Upper lobe of left lung (tissue), 6 donors: ENCODE results near the gene OSBP2. TPM values are rescaled to one million over a fixed set of nuclear protein-coding genes. Genes with fewer than 3 reads are reported as not detected.

ENCODE experiments used
- ATAC-seq, 2 donors: fragments of 200-7000 bp; cut with Tn5 transposase; one replicate each; pipeline ENCODE4 v1.9.1; 2022; ENCODE audit warnings: mild to moderate bottlenecking in 2 of 2, moderate library complexity in 2 of 2; ENCODE audit not compliant: low FRiP score in 2 of 2
- DNase-seq, 2 donors: peaks; one replicate each; pipeline ENCODE4 v3.0.0-alpha.2; 2019 to 2020
- H3K27ac ChIP-seq, 4 donors: fragments of 200-600 bp; sonication (generic); one replicate each; pipeline ENCODE4 v1.5.1; 2016 to 2019
- H3K27me3 ChIP-seq, 4 donors: fragments of 200-600 bp; sonication (generic); one replicate each; pipeline ENCODE4 v1.5.1; 2017 to 2019
- H3K36me3 ChIP-seq, 4 donors: fragments of 200-600 bp; sonication (generic); one replicate each; pipeline ENCODE4 v1.5.1; 2016 to 2019
- H3K4me1 ChIP-seq, 4 donors: fragments of 200-600 bp; sonication (generic); one replicate each; pipeline ENCODE4 v1.5.1; 2018 to 2019
- H3K4me3 ChIP-seq, 4 donors: fragments of 200-600 bp; sonication (generic); one replicate each; pipeline ENCODE4 v1.5.1; 2017 to 2019; ENCODE audit warnings: mild to moderate bottlenecking in 2 of 4, moderate library complexity in 1 of 4
- H3K9me3 ChIP-seq, 4 donors: fragments of 200-600 bp; sonication (generic); one replicate each; pipeline ENCODE4 v1.5.1; 2018 to 2019
- CTCF ChIP-seq, 6 experiments: fragments of 450-650 bp in 4 of 6; fragments of 200-600 bp in 2 of 6; sonication (generic) in 2 of 6; IDR thresholded peaks; one replicate each; pipeline ENCODE4 v1.5.1; 2016 to 2019; ENCODE audit warnings: antibody characterized with exemption in 6 of 6
- EP300 ChIP-seq, 4 donors: sonication (generic); formaldehyde crosslinking; IDR thresholded peaks; one replicate each; pipeline ENCODE4 v1.5.1; 2017; ENCODE audit warnings: antibody characterized with exemption in 4 of 4, control low read depth in 2 of 4
- POLR2A ChIP-seq, 4 donors: fragments of 450-650 bp; IDR thresholded peaks; one replicate each; pipeline ENCODE4 v1.5.1; 2016 to 2017; ENCODE audit warnings: antibody characterized with exemption in 4 of 4, mild to moderate bottlenecking in 2 of 4
- POLR2AphosphoS5 ChIP-seq, 2 donors: sonication (generic); formaldehyde crosslinking; IDR thresholded peaks; one replicate each; pipeline ENCODE4 v1.5.1; 2017; ENCODE audit warnings: antibody characterized with exemption in 2 of 2
- WGBS, 2 donors: methylation state at CpG; one replicate each; pipeline ENCODE4 v1.1.5; 2017 to 2018; 5-methylcytosine and 5-hydroxymethylcytosine counted together
- total RNA-seq, 6 donors: library from RNA; depleted of rRNA in 4 of 6; stranded (reverse); fragments of >200 nt in 4 of 6; gene quantifications; one replicate each; pipeline versions ENCODE4 v1.1.0 to v1.2.1, GENCODE V29; 2016 to 2021
- donor health status: DM: no; HTN: no; CAD: no; lungs with moderate emphysema.
- donor health status: DM: no; HTN: yes; CAD: no; lungs with severe emphysema.

OSBP2 gene
- total RNA-seq, 6 donors from 2014 or later, result 3.5 to 14.5 (median 5.0) TPM

- Histone ChIP-seq H3K4me3 (no peak overlapping the region), H3K36me3 (no peaks in the 10 kb centered on the region), H3K9me3 (no peaks in the 10 kb centered on the region), H3K27ac (no peak overlapping the region), H3K27me3 (no peaks in the 10 kb centered on the region), H3K4me1 (no peaks in the 10 kb centered on the region)
- 77 to 91% methylated on average over 7 of the region's 7 CpGs for WGBS, 2 donors
- ATAC-seq (no peak), DNase-seq (no peak)
- TF ChIP-seq EP300 (IDR thresholded peaks at IDR 0.05), result no peak
- TF ChIP-seq POLR2AphosphoS5 (IDR thresholded peaks at IDR 0.05), result no peak
- TF ChIP-seq POLR2A (IDR thresholded peaks at IDR 0.05), result no peak
- TF ChIP-seq CTCF (IDR thresholded peaks at IDR 0.05), result no peak
These were observed 179.0 kb downstream of the OSBP2 start for GRCh38 chr22:30873661-30874060.

- no peak for DNase-seq
- Histone ChIP-seq H3K4me3 (no peak overlapping the region), H3K4me1 (no peaks in the 10 kb centered on the region), H3K36me3 (no peaks in the 10 kb centered on the region), H3K27me3 (no peaks in the 10 kb centered on the region), H3K27ac (no peak overlapping the region), H3K9me3 (no peaks in the 10 kb centered on the region)
- WGBS, 2 donors, result 87 to 91% methylated on average over 21 of the region's 21 CpGs
- TF ChIP-seq CTCF (IDR thresholded peaks at IDR 0.05) (no peak), POLR2A (IDR thresholded peaks at IDR 0.05) (no peak), POLR2AphosphoS5 (IDR thresholded peaks at IDR 0.05) (no peak), EP300 (IDR thresholded peaks at IDR 0.05) (no peak)
- no peak for ATAC-seq
These were observed 180.0 kb downstream of the OSBP2 start for GRCh38 chr22:30874431-30875370.

- no peaks in the 10 kb centered on the region for H3K4me1 ChIP-seq
- H3K27me3 ChIP-seq, result no peaks in the 10 kb centered on the region
- no peak overlapping the region for H3K4me3 ChIP-seq
- ATAC-seq (no peak), DNase-seq (no peak)
- no peak overlapping the region for H3K27ac ChIP-seq
- no peaks in the 10 kb centered on the region for H3K36me3 ChIP-seq
- no peaks in the 10 kb centered on the region for H3K9me3 ChIP-seq
- TF ChIP-seq POLR2AphosphoS5 (IDR thresholded peaks at IDR 0.05) (no peak), POLR2A (IDR thresholded peaks at IDR 0.05) (no peak), CTCF (IDR thresholded peaks at IDR 0.05) (no peak), EP300 (IDR thresholded peaks at IDR 0.05) (no peak)
- 82 to 92% methylated on average over 10 to 17 of the region's 17 CpGs for WGBS, 2 donors
These were observed 181.0 kb downstream of the OSBP2 start for GRCh38 chr22:30875481-30876215.

- no peak overlapping the region for H3K4me3 ChIP-seq
- no peak overlapping the region for H3K27ac ChIP-seq
- TF ChIP-seq EP300 (IDR thresholded peaks at IDR 0.05) (no peak), POLR2A (IDR thresholded peaks at IDR 0.05) (no peak), POLR2AphosphoS5 (IDR thresholded peaks at IDR 0.05) (no peak), CTCF (IDR thresholded peaks at IDR 0.05) (no peak)
- DNase-seq, result no peak
- H3K36me3 ChIP-seq, result no peaks in the 10 kb centered on the region
- H3K27me3 ChIP-seq, result no peaks in the 10 kb centered on the region
- no peaks in the 10 kb centered on the region for H3K4me1 ChIP-seq
- ATAC-seq, result no peak
- WGBS, 2 donors, result 92 to 94% methylated on average over 2 to 8 of the region's 9 CpGs
- H3K9me3 ChIP-seq, result no peaks in the 10 kb centered on the region
These were observed 181.6 kb downstream of the OSBP2 start for GRCh38 chr22:30876221-30876751.
